ENCODE data around the gene MBOAT1.

The MBOAT1 gene

DNA sequence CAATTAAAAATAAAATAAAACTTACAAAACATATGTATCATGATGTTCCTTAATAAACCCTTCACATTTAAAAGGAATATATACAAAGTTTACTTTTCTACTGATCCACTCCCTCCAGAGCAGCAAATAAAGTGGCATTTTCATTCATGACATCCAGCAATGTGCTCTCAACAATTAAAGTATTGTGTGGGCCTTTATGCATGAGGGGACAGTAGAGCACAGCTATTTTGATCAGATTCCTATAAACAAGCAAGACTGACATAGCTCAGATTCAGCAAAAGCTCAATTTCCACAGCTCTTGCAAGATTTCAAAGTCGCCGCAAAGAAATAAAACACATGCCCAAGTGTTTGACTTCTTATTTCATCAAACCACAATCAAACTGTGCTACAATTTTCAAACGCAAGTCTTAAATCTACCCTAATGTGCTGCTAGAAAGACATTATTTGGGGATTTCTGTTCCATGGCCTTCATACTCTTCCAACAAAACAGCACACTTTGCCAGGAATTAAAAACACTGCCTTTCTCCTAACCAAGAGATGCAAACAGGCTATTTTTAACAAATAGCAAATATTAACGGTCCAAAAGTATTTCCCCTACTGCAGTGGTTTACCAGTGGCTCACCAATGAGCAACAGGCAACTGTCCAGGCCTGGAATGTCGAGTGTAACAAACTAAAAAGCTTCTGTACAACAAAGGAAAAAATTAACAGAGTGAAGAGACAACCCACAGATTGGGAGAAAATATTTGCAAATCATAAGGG, 52.3 kb downstream of the MBOAT1 start:
- TF ChIP-seq POLR2AphosphoS5 (IDR thresholded peaks at IDR 0.05; ENCODE audit: low read depth) (no peak), GABPA (IDR thresholded peaks at IDR 0.05; ENCODE audit: low read depth) (no peak), SPI1 (IDR thresholded peaks at IDR 0.05; ENCODE audit: borderline replicate concordance, low read depth) (no peak)
- H3K4me3 ChIP-seq (replicated peaks; ENCODE audit: insufficient read depth, low read length) = no peak overlapping the region
- no peak for DNase-seq (ENCODE audit: low read depth in 1 of 2, low spot score in 1 of 2)
- H3K27me3 ChIP-seq (ENCODE audit: insufficient read depth, poor library complexity, severe bottlenecking) = no peaks in the 10 kb centered on the region
- H3K27ac ChIP-seq (replicated peaks) = no peak overlapping the region

DNA sequence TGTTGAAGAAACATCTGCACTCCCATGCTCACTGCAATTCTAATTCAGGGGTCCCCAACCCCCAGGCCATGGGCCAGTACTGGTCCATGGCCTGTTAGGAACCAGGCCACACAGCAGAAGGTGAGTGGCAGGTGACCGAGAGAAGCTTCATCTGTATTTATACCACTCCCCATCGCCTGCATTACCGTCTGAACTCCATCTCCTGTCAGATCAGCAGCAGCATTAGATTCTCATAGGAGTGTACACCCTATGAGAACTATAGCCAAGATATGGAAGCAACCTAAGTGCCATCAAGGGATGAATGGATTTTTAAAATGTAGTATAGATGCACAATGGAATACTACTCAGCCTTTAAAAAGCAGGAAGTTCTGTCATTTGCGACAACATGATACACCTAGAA, 53.2 kb downstream of the MBOAT1 start:
- TF ChIP-seq, protein P1, sequence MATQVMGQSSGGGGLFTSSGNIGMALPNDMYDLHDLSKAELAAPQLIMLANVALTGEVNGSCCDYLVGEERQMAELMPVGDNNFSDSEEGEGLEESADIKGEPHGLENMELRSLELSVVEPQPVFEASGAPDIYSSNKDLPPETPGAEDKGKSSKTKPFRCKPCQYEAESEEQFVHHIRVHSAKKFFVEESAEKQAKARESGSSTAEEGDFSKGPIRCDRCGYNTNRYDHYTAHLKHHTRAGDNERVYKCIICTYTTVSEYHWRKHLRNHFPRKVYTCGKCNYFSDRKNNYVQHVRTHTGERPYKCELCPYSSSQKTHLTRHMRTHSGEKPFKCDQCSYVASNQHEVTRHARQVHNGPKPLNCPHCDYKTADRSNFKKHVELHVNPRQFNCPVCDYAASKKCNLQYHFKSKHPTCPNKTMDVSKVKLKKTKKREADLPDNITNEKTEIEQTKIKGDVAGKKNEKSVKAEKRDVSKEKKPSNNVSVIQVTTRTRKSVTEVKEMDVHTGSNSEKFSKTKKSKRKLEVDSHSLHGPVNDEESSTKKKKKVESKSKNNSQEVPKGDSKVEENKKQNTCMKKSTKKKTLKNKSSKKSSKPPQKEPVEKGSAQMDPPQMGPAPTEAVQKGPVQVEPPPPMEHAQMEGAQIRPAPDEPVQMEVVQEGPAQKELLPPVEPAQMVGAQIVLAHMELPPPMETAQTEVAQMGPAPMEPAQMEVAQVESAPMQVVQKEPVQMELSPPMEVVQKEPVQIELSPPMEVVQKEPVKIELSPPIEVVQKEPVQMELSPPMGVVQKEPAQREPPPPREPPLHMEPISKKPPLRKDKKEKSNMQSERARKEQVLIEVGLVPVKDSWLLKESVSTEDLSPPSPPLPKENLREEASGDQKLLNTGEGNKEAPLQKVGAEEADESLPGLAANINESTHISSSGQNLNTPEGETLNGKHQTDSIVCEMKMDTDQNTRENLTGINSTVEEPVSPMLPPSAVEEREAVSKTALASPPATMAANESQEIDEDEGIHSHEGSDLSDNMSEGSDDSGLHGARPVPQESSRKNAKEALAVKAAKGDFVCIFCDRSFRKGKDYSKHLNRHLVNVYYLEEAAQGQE (IDR thresholded peaks at IDR 0.05; ENCODE audit: insufficient replicate concordance, low read depth) = no peak
- TF ChIP-seq POLR2AphosphoS5 (IDR thresholded peaks at IDR 0.05; ENCODE audit: low read depth) (no peak), GABPA (IDR thresholded peaks at IDR 0.05; ENCODE audit: low read depth) (no peak)
- TF ChIP-seq, protein P2, sequence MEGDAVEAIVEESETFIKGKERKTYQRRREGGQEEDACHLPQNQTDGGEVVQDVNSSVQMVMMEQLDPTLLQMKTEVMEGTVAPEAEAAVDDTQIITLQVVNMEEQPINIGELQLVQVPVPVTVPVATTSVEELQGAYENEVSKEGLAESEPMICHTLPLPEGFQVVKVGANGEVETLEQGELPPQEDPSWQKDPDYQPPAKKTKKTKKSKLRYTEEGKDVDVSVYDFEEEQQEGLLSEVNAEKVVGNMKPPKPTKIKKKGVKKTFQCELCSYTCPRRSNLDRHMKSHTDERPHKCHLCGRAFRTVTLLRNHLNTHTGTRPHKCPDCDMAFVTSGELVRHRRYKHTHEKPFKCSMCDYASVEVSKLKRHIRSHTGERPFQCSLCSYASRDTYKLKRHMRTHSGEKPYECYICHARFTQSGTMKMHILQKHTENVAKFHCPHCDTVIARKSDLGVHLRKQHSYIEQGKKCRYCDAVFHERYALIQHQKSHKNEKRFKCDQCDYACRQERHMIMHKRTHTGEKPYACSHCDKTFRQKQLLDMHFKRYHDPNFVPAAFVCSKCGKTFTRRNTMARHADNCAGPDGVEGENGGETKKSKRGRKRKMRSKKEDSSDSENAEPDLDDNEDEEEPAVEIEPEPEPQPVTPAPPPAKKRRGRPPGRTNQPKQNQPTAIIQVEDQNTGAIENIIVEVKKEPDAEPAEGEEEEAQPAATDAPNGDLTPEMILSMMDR (IDR thresholded peaks at IDR 0.05; ENCODE audit: insufficient read depth, low read length) = no peak
- Histone ChIP-seq H3K4me3 (replicated peaks; ENCODE audit: insufficient read depth, low read length) (no peak overlapping the region), H3K27ac (replicated peaks) (no peak overlapping the region), H3K27me3 (ENCODE audit: insufficient read depth, poor library complexity, severe bottlenecking) (no peaks in the 10 kb centered on the region)
- no peak for DNase-seq (ENCODE audit: low read depth in 1 of 2, low spot score in 1 of 2)

DNA sequence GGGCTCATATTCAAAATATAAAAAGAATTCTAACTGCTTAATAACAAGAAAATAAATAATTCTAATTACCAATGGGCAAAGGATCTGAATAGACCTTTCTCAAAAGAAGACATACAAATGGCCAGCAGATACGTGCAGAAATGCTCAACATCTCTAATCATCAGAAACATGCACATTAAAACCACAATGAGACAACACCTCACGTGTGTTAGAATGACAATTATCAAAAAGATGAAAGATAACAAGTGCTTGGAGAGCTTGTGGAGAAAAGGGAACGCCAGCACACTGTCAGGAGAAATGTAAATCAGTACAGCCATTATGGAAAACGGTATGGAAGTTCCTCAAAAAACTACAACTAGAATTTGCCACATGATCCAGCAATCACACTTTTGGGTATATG, 53.6 kb downstream of the MBOAT1 start:
- no peak overlapping the region for H3K4me3 ChIP-seq (replicated peaks; ENCODE audit: insufficient read depth, low read length)
- no peak for DNase-seq (ENCODE audit: low read depth in 1 of 2, low spot score in 1 of 2)
- no peak overlapping the region for H3K27ac ChIP-seq (replicated peaks)
- H3K27me3 ChIP-seq (ENCODE audit: insufficient read depth, poor library complexity, severe bottlenecking) = no peaks in the 10 kb centered on the region
- no peak for TF ChIP-seq GABPA (IDR thresholded peaks at IDR 0.05; ENCODE audit: low read depth)

DNA sequence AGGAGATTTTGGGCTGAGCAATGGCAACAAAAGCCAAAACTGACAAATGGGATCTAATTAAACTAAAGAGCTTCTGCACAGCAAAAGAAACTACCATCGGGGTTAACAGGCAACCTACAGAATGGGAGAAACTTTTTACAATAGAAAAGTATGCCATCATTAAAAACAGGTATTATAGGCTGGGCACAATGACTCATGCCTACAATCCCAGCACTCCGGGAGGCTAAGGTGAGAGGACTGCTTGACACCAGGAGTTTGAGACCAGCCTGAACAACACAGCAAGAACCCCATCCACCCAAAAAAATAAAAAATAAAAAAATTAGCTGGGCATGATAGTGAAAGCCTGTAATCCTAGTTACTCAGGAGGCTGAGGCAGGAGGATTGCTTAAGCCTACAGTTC, 55.4 kb downstream of the MBOAT1 start:
- DNase-seq (ENCODE audit: low read depth in 1 of 2, low spot score in 1 of 2) = no peak
- H3K27me3 ChIP-seq (ENCODE audit: insufficient read depth, poor library complexity, severe bottlenecking) = no peaks in the 10 kb centered on the region
- H3K27ac ChIP-seq (replicated peaks) = no peak overlapping the region
- H3K4me3 ChIP-seq (replicated peaks; ENCODE audit: insufficient read depth, low read length) = no peak overlapping the region
- TF ChIP-seq GABPA (IDR thresholded peaks at IDR 0.05; ENCODE audit: low read depth) (no peak), SPI1 (IDR thresholded peaks at IDR 0.05; ENCODE audit: borderline replicate concordance, low read depth) (no peak)
- TF ChIP-seq, protein P1 (IDR thresholded peaks at IDR 0.05; ENCODE audit: insufficient replicate concordance, low read depth) = no peak
- TF ChIP-seq, protein P2 (IDR thresholded peaks at IDR 0.05; ENCODE audit: insufficient read depth, low read length) = no peak

DNA sequence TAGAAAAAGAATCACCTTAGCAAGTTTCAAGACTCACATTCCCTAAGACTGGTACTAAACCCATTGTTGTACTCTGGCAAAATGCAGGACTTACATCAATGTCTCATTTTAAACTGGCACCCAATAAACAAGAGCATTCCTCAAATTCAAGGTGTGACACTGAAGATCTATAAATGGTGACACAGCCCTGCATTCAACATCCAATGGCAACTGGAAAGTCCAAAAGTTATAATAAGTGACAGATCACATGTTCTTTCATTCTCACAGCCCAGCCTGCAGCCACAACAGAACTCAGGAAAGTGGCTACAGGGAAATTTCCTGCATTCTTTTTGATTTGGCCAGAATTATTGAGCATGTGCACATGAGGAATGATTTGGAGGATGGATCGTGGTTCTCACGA, 57.5 kb downstream of the MBOAT1 start:
- no peaks in the 10 kb centered on the region for H3K27me3 ChIP-seq (ENCODE audit: insufficient read depth, poor library complexity, severe bottlenecking)
- no peak overlapping the region for H3K27ac ChIP-seq (replicated peaks)
- no peak for DNase-seq (ENCODE audit: low read depth in 1 of 2, low spot score in 1 of 2)
- no peak for TF ChIP-seq GABPA (IDR thresholded peaks at IDR 0.05; ENCODE audit: low read depth)
- no peak for TF ChIP-seq SPI1 (IDR thresholded peaks at IDR 0.05; ENCODE audit: borderline replicate concordance, low read depth)
- no peak for TF ChIP-seq POLR2AphosphoS5 (IDR thresholded peaks at IDR 0.05; ENCODE audit: low read depth)
- TF ChIP-seq, protein P1 (IDR thresholded peaks at IDR 0.05; ENCODE audit: insufficient replicate concordance, low read depth) = no peak
- TF ChIP-seq, protein P2 (IDR thresholded peaks at IDR 0.05; ENCODE audit: insufficient read depth, low read length) = no peak
- H3K4me3 ChIP-seq (replicated peaks; ENCODE audit: insufficient read depth, low read length) = no peak overlapping the region

All from HL-60 (cell line).